Gastroesophageal sphincter (tissue), 4 donors: ENCODE results near the gene SPRN. TPM values are rescaled to one million over a fixed set of nuclear protein-coding genes. Genes with fewer than 3 reads are reported as not detected.

Experiments
- ATAC-seq: fragments of 150-250 bp; one replicate; pipeline ENCODE4 v1.9.1; 2016; ENCODE audit warnings: mild to moderate bottlenecking, moderate library complexity
- H3K27ac ChIP-seq, 4 donors: fragments of 200-600 bp; sonication (generic) in 3 of 4; 1 replicate in 3 of 4; 2 replicates in 1 of 4; pipeline ENCODE4 v1.5.1; 2016 to 2019
- H3K27me3 ChIP-seq: fragments of 200-600 bp; sonication (generic); one replicate; pipeline ENCODE4 v1.5.1; 2019
- H3K36me3 ChIP-seq, 2 donors: fragments of 200-600 bp; sonication (generic); one replicate each; pipeline ENCODE4 v1.5.1; 2019; ENCODE audit warnings: control low read depth in 1 of 2
- H3K4me1 ChIP-seq, 3 donors: fragments of 200-600 bp; sonication (generic); 1 replicate in 2 of 3; 2 replicates in 1 of 3; pipeline ENCODE4 v1.5.1; 2016 to 2019; ENCODE audit warnings: control low read depth in 2 of 3
- H3K4me3 ChIP-seq, 2 donors: fragments of 200-600 bp; sonication (generic); one replicate each; pipeline ENCODE4 v1.5.1; 2019; ENCODE audit warnings: mild to moderate bottlenecking in 1 of 2, moderate library complexity in 1 of 2
- H3K9me3 ChIP-seq, 3 donors: fragments of 200-600 bp; sonication (generic); one replicate each; pipeline ENCODE4 v1.5.1; 2017 to 2019; ENCODE audit warnings: control low read depth in 2 of 3
- EP300 ChIP-seq: sonication (generic); formaldehyde crosslinking; IDR thresholded peaks from one replicate; pipeline ENCODE4 v1.6.1; 2017; ENCODE audit warnings: antibody characterized with exemption, mild to moderate bottlenecking
- POLR2A ChIP-seq, 2 donors: fragments of 450-650 bp; IDR thresholded peaks; one replicate each; pipeline ENCODE4 v1.6.1; 2017; ENCODE audit warnings: antibody characterized with exemption in 2 of 2, mild to moderate bottlenecking in 2 of 2, moderate library complexity in 1 of 2
- POLR2AphosphoS5 ChIP-seq: sonication (generic); formaldehyde crosslinking; IDR thresholded peaks from one replicate; pipeline ENCODE4 v1.6.1; 2017; ENCODE audit warnings: antibody characterized with exemption
- WGBS, 2 donors: methylation state at CpG; one replicate each; pipeline ENCODE4 v1.1.5; 2018; ENCODE audit warnings: low coverage in 1 of 2; 5-methylcytosine and 5-hydroxymethylcytosine counted together
- total RNA-seq, 4 donors: library from RNA; depleted of rRNA; stranded (reverse); fragments of >200 nt; gene quantifications; one replicate each; pipeline ENCODE4 v1.1.0, GENCODE V29; 2016
- TF ChIP-seq, protein P1 (sequence below), 4 experiments: fragments of 200-600 bp in 2 of 4; fragments of 450-650 bp in 2 of 4; sonication (generic) in 1 of 4; IDR thresholded peaks; one replicate each; pipeline ENCODE4 v1.5.1; 2017 to 2019; ENCODE audit warnings: antibody characterized with exemption in 4 of 4, mild to moderate bottlenecking in 2 of 4, moderate library complexity in 2 of 4

SPRN gene
- total RNA-seq, 4 donors from 2014 or later, result 0.12 to 0.35 TPM; not detected in 2

GRCh38 chr10:133397938-133398337 lies 26.5 kb downstream of the SPRN start:
- peaks cover 0 to 25% (median 7%) of the 10 kb centered on the region in 3 donors for H3K4me1 ChIP-seq
- no peak for ATAC-seq
- 67 to 98% methylated on average over 1 to 5 of the region's 7 CpGs for WGBS, 2 donors
- H3K27me3 ChIP-seq, result no peaks in the 10 kb centered on the region
- TF ChIP-seq EP300 (no peak), POLR2A (IDR thresholded peaks at IDR 0.05) (no peak), POLR2AphosphoS5 (no peak)
- TF ChIP-seq, protein P1, sequence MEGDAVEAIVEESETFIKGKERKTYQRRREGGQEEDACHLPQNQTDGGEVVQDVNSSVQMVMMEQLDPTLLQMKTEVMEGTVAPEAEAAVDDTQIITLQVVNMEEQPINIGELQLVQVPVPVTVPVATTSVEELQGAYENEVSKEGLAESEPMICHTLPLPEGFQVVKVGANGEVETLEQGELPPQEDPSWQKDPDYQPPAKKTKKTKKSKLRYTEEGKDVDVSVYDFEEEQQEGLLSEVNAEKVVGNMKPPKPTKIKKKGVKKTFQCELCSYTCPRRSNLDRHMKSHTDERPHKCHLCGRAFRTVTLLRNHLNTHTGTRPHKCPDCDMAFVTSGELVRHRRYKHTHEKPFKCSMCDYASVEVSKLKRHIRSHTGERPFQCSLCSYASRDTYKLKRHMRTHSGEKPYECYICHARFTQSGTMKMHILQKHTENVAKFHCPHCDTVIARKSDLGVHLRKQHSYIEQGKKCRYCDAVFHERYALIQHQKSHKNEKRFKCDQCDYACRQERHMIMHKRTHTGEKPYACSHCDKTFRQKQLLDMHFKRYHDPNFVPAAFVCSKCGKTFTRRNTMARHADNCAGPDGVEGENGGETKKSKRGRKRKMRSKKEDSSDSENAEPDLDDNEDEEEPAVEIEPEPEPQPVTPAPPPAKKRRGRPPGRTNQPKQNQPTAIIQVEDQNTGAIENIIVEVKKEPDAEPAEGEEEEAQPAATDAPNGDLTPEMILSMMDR (IDR thresholded peaks at IDR 0.05), result no peak
- H3K36me3 ChIP-seq, result peaks cover 0 to 74% of the 10 kb centered on the region in 2 donors
- H3K9me3 ChIP-seq, result no peaks in the 10 kb centered on the region
- no peak overlapping the region for H3K27ac ChIP-seq
- no peak overlapping the region for H3K4me3 ChIP-seq

- H3K36me3 ChIP-seq, result peaks cover 0 to 62% of the 10 kb centered on the region in 2 donors
- TF ChIP-seq, protein P1 (IDR thresholded peaks at IDR 0.05), result no peak
- TF ChIP-seq POLR2A (IDR thresholded peaks at IDR 0.05) (no peak), EP300 (no peak), POLR2AphosphoS5 (no peak)
- no peaks in the 10 kb centered on the region for H3K9me3 ChIP-seq
- no peak overlapping the region for H3K4me3 ChIP-seq
- H3K27ac ChIP-seq, result no peak overlapping the region
- H3K27me3 ChIP-seq, result no peaks in the 10 kb centered on the region
- ATAC-seq, result no peak
- peaks cover 0 to 25% (median 7%) of the 10 kb centered on the region in 3 donors for H3K4me1 ChIP-seq
- 83% methylated on average over 6 to 7 of the region's 19 CpGs for WGBS, 2 donors
Measured at GRCh38 chr10:133396035-133396624, 28.3 kb downstream of the SPRN start.

- ATAC-seq, result no peak
- peak overlapping the region; percentile 66 to 77 for H3K4me3 ChIP-seq
- WGBS, 2 donors, result 20 to 72% methylated on average over 3 to 4 of the region's 21 CpGs
Measured at GRCh38 chr10:133394801-133395221, 29.6 kb downstream of the SPRN start.

DNA sequence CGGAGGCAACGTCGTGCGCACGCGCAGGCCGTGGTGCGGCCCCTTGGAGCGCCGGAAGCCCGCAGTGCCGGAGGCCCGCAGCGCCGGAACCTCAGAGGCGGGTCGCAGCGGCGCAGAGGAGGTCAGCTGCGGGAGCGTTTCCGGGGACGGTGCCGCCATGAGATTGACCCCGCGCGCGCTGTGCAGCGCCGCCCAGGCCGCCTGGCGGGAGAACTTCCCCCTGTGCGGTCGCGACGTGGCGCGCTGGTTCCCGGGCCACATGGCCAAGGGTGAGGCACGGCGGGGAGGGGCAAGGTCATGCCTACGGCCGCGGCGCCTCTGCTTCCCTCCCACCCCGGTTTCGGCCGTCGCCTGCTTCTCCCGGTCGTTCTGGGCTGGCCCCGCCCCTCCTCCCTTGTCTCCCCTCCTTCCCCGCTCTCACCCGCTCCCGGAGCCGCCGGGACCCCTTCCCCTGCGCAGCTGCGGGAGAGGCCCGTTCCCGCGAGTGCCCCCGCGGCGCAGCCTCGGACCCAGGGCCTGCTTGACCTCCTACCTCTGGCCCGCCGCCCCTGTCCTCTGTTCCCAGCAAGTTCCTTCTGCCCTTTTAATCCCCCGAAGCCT lies 30.3 kb downstream of the SPRN start, which contains the start of gene MTG1:
Gene MTG1 (plus strand): TSS at position 94 of the 600 bp plus-strand sequence. CDS start 64 bp downstream, at position 158.
- ATAC-seq, result peak; percentile 99
- Histone ChIP-seq H3K36me3 (peaks cover 0 to 60% of the 10 kb centered on the region in 2 donors), H3K4me1 (peaks cover 0 to 25% (median 7%) of the 10 kb centered on the region in 3 donors), H3K9me3 (no peaks in the 10 kb centered on the region), H3K27ac (peak within 1 kb of the TSS; percentile 3 to 90 (median 83)), H3K27me3 (no peaks in the 10 kb centered on the region), H3K4me3 (peak within 1 kb of the TSS; percentile 66 to 77)
- TF ChIP-seq, protein P1 (IDR thresholded peaks at IDR 0.05), result peak in 3 of 4 experiments; percentile 48 to 62 (median 50)
- TF ChIP-seq EP300 (no peak), POLR2AphosphoS5 (peak; percentile 89), POLR2A (IDR thresholded peaks at IDR 0.05) (peak; percentile 73 to 78)
- 0% methylated on average over 2 of the region's 69 CpGs; no CpG with 5 or more reads in 1 of the 2 donors for WGBS, 2 donors

More at GRCh38 chr10:133394801-133395221, 29.6 kb downstream of the SPRN start:
- peaks cover 0 to 25% (median 7%) of the 10 kb centered on the region in 3 donors for H3K4me1 ChIP-seq
- TF ChIP-seq POLR2AphosphoS5 (no peak), POLR2A (IDR thresholded peaks at IDR 0.05) (no peak), EP300 (no peak)
- TF ChIP-seq, protein P1 (IDR thresholded peaks at IDR 0.05), result no peak
- H3K9me3 ChIP-seq, result no peaks in the 10 kb centered on the region
- peak overlapping the region in 3 of 4 donors; percentile 78 to 90 (median 88) for H3K27ac ChIP-seq
- no peaks in the 10 kb centered on the region for H3K27me3 ChIP-seq
- peaks cover 0 to 60% of the 10 kb centered on the region in 2 donors for H3K36me3 ChIP-seq
